ENCODE measurements around the gene COX10.
"Not testable (repeated sequence)": the region's sequence is repeated elsewhere in the genome, so short reads cannot be mapped to it uniquely, and the experiment has no call there.

Gene COX10

GRCh38 chr17:14168582-14168981, 99.3 kb downstream of the COX10 start:
- H3K4me3 ChIP-seq (ENCODE audit: low read depth, low read length) = no peak overlapping the region
- H3K27ac ChIP-seq = no peak overlapping the region
- H3K27me3 ChIP-seq (ENCODE audit: insufficient read depth, low read depth, severe bottlenecking) = no peaks in the 10 kb centered on the region
- no peak for TF ChIP-seq CTCF (IDR thresholded peaks at IDR 0.05; ENCODE audit: low read depth, low read length)
- H3K36me3 ChIP-seq = no peaks in the 10 kb centered on the region; the same call in 1 of the 2 replicates
- DNase-seq = no peak
- peaks cover 2% of the 10 kb centered on the region for H3K9me3 ChIP-seq (ENCODE audit: severe bottlenecking)

GRCh38 chr17:14169287-14169686, 100.0 kb downstream of the COX10 start:
- Histone ChIP-seq H3K27me3 (ENCODE audit: insufficient read depth, low read depth, severe bottlenecking) (no peaks in the 10 kb centered on the region), H3K4me3 (ENCODE audit: low read depth, low read length) (no peak overlapping the region), H3K27ac (no peak overlapping the region), H3K36me3 (no peaks in the 10 kb centered on the region; the same call in 1 of the 2 replicates), H3K9me3 (ENCODE audit: severe bottlenecking) (peaks cover 2% of the 10 kb centered on the region)
- no peak for TF ChIP-seq CTCF (IDR thresholded peaks at IDR 0.05; ENCODE audit: low read depth, low read length)
- no peak for DNase-seq

- no peak for TF ChIP-seq CTCF (IDR thresholded peaks at IDR 0.05; ENCODE audit: low read depth, low read length)
- Histone ChIP-seq H3K9me3 (ENCODE audit: severe bottlenecking) (peaks cover 2% of the 10 kb centered on the region), H3K27ac (no peak overlapping the region), H3K36me3 (no peaks in the 10 kb centered on the region; the same call in 1 of the 2 replicates), H3K27me3 (ENCODE audit: insufficient read depth, low read depth, severe bottlenecking) (no peaks in the 10 kb centered on the region), H3K4me3 (ENCODE audit: low read depth, low read length) (no peak overlapping the region)
- no peak for DNase-seq
Measured at GRCh38 chr17:14169901-14170300, 100.6 kb downstream of the COX10 start.

DNA sequence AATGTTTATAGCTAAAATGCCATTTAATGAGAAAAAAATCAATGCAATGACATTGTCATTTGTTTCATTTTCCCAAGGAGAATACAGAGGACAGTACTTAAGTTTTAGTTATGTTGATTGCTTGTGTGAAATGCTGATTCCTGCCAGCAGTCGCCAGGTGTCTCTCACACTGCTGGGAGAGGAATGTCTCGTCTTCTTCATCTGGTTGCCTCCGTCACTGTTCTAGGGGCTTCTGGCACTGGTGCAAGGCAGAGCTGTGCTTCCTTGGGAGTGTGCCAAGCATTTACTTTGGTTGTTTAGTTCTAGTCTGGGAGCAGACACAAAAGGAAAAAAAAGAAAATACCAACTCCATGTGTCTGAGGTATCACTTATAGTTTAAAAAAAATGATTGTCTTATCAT, 107.7 kb downstream of the COX10 start:
- H3K36me3 ChIP-seq; H3K27ac ChIP-seq; H3K27me3 ChIP-seq (ENCODE audit: insufficient read depth, low read depth, severe bottlenecking); H3K9me3 ChIP-seq (ENCODE audit: severe bottlenecking); H3K4me3 ChIP-seq (ENCODE audit: low read depth, low read length); DNase-seq: not testable (repeated sequence)

GRCh38 chr17:14177801-14178200, 108.5 kb downstream of the COX10 start:
- H3K36me3 ChIP-seq; DNase-seq; H3K4me3 ChIP-seq (ENCODE audit: low read depth, low read length); H3K27me3 ChIP-seq (ENCODE audit: insufficient read depth, low read depth, severe bottlenecking); H3K9me3 ChIP-seq (ENCODE audit: severe bottlenecking); H3K27ac ChIP-seq: not testable (repeated sequence)

- DNase-seq; H3K9me3 ChIP-seq (ENCODE audit: severe bottlenecking); H3K4me3 ChIP-seq (ENCODE audit: low read depth, low read length); H3K36me3 ChIP-seq; H3K27ac ChIP-seq; H3K27me3 ChIP-seq (ENCODE audit: insufficient read depth, low read depth, severe bottlenecking): not testable (repeated sequence)
Measured at GRCh38 chr17:14179951-14180350, 110.6 kb downstream of the COX10 start.

DNA sequence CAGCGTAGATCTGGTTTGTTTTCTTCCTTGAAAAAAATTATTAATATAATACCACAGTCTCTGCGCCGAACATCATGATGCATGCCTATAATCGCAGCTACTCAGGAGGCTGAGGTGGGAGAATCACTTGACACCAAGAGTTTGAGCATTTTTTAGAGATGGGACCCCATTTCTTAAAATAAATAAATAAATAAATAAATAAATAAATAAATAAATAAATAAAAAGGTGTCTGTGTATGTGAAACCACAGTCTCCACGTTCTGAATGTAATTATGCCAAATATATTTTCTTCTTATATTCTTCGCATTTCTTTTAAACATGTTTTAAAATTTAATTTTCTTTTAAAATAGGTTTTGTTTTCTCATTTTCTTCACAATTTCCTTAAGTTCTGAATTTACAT, 112.8 kb downstream of the COX10 start:
- not testable (repeated sequence) for H3K27ac ChIP-seq; H3K36me3 ChIP-seq; H3K4me3 ChIP-seq (ENCODE audit: low read depth, low read length); H3K27me3 ChIP-seq (ENCODE audit: insufficient read depth, low read depth, severe bottlenecking); H3K9me3 ChIP-seq (ENCODE audit: severe bottlenecking); DNase-seq

DNA sequence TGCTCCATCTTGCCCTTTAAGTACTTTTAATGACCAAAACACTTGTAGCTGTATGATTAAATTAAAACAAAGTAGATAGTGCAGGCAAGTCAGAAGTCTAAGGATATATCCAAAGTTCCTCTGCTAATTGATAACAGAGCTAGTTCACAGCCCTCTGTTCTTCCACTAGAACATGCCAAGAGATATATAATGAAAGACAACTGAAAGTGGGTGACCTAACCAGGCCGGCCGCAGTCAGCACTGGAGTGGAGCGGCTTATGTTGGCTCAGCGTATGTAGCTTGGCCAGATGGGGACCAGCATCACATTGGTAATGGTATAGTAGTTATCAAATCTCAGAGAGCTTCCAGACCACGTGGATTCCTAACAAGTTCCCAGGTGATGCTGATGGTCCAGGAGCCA, 115.2 kb downstream of the COX10 start:
- not testable (repeated sequence) for DNase-seq; H3K27ac ChIP-seq; H3K36me3 ChIP-seq; H3K4me3 ChIP-seq (ENCODE audit: low read depth, low read length); H3K9me3 ChIP-seq (ENCODE audit: severe bottlenecking); H3K27me3 ChIP-seq (ENCODE audit: insufficient read depth, low read depth, severe bottlenecking)

DNA sequence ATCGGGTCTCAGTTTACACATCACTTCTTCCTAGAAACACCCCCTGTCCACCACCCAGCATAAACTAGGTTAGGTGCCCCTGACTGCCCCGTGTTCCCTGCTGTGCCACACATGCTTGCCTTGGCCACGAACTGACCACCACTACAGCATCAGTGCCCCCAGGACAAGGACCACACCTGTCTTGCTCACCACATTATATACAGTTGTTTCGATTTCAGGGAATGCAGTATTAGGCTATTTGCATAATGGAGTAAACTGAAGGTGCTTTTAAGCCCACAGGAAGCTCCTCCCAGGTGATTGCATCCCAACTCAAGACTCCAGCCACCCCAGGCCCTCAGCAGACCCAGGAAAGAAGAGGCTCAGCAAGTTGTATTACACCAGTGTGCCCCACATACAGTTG, 117.1 kb downstream of the COX10 start:
- H3K9me3 ChIP-seq (ENCODE audit: severe bottlenecking); H3K27me3 ChIP-seq (ENCODE audit: insufficient read depth, low read depth, severe bottlenecking); H3K27ac ChIP-seq; H3K4me3 ChIP-seq (ENCODE audit: low read depth, low read length); H3K36me3 ChIP-seq; DNase-seq: not testable (repeated sequence)

DNA sequence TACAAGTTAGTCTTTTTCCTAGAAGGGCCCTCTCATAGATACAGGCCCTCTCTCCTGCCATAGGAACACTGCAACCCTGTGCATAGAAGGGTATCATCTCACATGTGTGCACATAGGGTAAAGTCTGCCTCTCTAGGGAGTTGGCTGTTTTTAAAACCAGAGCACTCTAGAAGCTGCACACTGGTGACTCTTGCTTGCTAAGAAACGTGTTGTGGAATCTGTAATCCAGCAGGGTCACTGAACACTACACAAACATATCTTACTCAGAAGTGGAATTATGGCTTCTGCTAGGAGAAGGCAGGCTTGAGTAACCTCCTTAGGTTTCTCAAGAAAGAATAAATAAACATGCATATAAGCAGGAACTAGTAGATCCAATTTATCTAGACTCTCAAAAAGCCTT, 121.5 kb downstream of the COX10 start:
- not testable (repeated sequence) for H3K27me3 ChIP-seq (ENCODE audit: insufficient read depth, low read depth, severe bottlenecking); H3K4me3 ChIP-seq (ENCODE audit: low read depth, low read length); DNase-seq; H3K36me3 ChIP-seq; H3K27ac ChIP-seq; H3K9me3 ChIP-seq (ENCODE audit: severe bottlenecking)

- not testable (repeated sequence) for H3K27ac ChIP-seq; H3K36me3 ChIP-seq; DNase-seq; H3K4me3 ChIP-seq (ENCODE audit: low read depth, low read length); H3K9me3 ChIP-seq (ENCODE audit: severe bottlenecking); H3K27me3 ChIP-seq (ENCODE audit: insufficient read depth, low read depth, severe bottlenecking)
Measured at GRCh38 chr17:14191469-14191868, 122.2 kb downstream of the COX10 start.

DNA sequence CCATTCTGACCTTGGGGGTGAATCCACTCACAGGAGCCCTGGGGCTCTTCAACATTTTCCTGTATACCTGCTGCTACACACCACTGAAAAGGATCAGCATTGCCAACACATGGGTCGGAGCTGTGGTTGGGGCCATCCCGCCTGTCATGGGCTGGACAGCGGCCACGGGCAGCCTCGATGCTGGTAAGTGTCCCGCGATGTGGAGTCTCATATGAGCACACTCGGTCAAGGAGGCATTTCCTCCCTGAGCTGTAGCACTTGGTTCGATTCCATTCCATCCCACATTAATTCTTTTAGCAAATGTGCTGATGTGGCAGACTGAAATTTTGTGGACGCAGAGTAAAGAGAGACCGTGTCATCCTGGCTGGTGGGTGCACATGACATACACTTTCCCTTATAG, 122.7 kb downstream of the COX10 start:
- not testable (repeated sequence) for H3K36me3 ChIP-seq; H3K4me3 ChIP-seq (ENCODE audit: low read depth, low read length); H3K27ac ChIP-seq; DNase-seq; H3K9me3 ChIP-seq (ENCODE audit: severe bottlenecking); H3K27me3 ChIP-seq (ENCODE audit: insufficient read depth, low read depth, severe bottlenecking)

All from WERI-Rb-1 (cell line).